ENCODE results near the gene NAA38. TPM values are rescaled to one million over a fixed set of nuclear protein-coding genes. Genes with fewer than 3 reads are reported as not detected.

Gene NAA38
- total RNA-seq, 4 donors from 2014 or later: 24.6 to 180 (median 79.6) TPM

DNA sequence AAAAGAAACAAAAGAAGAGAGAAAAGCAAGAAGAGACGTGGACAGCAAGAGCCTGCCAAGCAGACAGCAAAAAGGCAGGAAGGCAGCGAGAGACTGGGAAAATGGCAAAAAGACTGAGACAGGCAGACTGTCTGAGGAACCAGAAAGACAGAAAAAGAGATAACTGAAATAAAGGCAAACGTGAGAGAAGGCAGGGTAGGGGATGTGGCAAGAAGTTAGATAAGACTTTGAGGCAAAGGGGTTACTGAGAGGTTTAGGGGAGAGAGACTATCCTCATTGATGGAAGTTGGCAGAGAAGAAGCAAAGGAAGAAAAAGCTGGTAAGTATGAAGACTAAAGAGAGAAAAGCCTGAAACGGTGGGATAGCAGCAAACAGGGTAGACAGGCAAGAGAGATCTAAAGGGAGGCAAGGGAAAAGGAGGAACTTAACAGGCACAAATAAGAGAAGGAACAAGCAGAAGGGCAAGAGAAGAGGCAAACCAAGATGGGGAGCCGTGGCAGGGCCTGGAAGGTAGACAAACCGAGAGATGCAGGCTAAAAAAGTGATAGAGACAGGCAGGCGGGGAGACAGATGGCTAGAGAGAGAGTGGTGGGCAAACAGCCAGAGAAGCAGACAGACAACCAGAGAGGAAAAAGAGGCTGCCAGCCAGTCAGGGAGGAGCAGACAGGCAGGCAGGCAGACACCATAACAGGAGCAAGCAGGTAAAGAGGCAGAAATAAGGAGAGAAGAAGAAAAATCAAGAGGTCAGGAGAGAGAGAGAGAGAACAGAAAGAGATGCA, 24.1 kb upstream of the NAA38 start:
- Histone ChIP-seq H3K9me3 (no peaks in the 10 kb centered on the region), H3K27me3 (no peaks in the 10 kb centered on the region), H3K36me3 (no peaks in the 10 kb centered on the region), H3K4me3 (replicated peaks in 1 of 3) (no peak overlapping the region), H3K27ac (no peak overlapping the region), H3K4me1 (peaks cover 11 to 16% of the 10 kb centered on the region in 2 donors)
- intact Hi-C loops (cut with DNase I): no loop called here
- WGBS, 2 donors: 68 to 69% methylated on average over 7 of the region's 7 CpGs
- TF ChIP-seq, protein P1, sequence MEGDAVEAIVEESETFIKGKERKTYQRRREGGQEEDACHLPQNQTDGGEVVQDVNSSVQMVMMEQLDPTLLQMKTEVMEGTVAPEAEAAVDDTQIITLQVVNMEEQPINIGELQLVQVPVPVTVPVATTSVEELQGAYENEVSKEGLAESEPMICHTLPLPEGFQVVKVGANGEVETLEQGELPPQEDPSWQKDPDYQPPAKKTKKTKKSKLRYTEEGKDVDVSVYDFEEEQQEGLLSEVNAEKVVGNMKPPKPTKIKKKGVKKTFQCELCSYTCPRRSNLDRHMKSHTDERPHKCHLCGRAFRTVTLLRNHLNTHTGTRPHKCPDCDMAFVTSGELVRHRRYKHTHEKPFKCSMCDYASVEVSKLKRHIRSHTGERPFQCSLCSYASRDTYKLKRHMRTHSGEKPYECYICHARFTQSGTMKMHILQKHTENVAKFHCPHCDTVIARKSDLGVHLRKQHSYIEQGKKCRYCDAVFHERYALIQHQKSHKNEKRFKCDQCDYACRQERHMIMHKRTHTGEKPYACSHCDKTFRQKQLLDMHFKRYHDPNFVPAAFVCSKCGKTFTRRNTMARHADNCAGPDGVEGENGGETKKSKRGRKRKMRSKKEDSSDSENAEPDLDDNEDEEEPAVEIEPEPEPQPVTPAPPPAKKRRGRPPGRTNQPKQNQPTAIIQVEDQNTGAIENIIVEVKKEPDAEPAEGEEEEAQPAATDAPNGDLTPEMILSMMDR (IDR thresholded peaks at IDR 0.05): no peak
- TF ChIP-seq POLR2A (IDR thresholded peaks at IDR 0.05): no peak
- DNase-seq: no peak

DNA sequence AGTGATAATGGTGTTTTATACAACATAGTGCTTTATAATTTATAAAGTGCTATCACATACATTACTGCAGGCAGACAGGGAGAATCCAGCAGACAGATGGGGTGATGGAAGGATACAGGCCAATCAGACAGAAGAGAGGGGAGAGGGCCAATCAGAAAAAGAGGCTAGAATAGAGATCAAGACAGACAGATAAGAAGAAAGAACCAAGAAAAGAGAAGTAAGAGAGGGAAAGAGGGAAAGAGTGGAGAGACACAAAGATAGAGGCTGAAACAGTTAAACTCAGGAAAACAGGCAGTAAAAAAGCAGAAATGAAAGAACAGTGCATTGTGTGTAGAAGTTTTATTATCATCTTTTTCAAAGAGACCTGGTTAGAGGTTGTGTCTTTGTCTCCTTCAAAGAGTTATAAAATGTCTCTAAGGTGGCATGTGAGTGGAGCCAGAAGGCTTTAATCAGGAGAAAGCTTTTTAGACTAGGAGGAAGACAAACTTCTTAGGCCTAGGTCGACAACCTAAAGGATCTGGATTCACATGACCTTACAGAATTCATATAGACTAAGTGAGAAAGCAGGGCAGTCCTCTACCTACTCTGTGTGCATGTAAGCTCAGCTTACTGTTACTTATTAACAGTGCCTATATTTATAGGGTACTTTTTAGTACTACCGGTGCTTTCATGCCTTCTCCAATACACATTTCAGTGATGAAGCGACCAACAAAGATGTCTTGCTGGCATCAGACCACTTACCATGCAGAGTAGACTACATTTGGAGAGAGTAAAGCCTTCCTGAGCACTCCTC, 22.9 kb upstream of the NAA38 start:
- no peak for DNase-seq
- Histone ChIP-seq H3K9me3 (no peaks in the 10 kb centered on the region), H3K36me3 (no peaks in the 10 kb centered on the region), H3K4me3 (replicated peaks in 1 of 3) (no peak overlapping the region), H3K27me3 (no peaks in the 10 kb centered on the region), H3K27ac (no peak overlapping the region), H3K4me1 (peaks cover 10 to 15% of the 10 kb centered on the region in 2 donors)
- no peak for TF ChIP-seq POLR2A (IDR thresholded peaks at IDR 0.05)
- TF ChIP-seq, protein P1 (IDR thresholded peaks at IDR 0.05): no peak
- WGBS, 2 donors: 76 to 86% methylated on average over 3 of the region's 3 CpGs
- intact Hi-C loops (cut with DNase I): no loop called here

DNA sequence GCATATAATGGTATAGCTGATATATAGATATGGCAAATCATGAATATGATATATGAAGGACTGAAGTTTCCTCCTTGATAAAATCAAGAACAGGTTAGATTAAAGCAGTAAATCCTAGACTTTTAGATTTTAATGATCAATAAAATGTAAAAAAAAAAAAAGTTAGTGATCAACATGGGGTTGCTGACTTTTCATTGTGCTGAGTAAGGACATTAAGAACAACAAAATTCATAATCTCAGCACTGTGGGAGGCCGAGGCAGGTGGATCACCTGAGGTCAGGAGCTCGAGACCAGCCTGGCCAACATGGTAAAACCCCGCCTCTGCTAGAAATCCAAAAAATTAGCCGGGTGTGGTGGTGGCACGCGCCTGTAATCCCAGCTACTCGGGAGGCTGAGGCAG, 20.9 kb upstream of the NAA38 start:
- no peak for DNase-seq
- Histone ChIP-seq H3K4me3 (replicated peaks in 1 of 3) (no peak overlapping the region), H3K4me1 (peaks cover 5 to 10% of the 10 kb centered on the region in 2 donors), H3K27me3 (no peaks in the 10 kb centered on the region), H3K27ac (no peak overlapping the region), H3K9me3 (no peaks in the 10 kb centered on the region), H3K36me3 (no peaks in the 10 kb centered on the region)
- WGBS, 2 donors: 93 to 96% methylated on average over 7 of the region's 7 CpGs
- TF ChIP-seq, protein P1 (IDR thresholded peaks at IDR 0.05): no peak
- intact Hi-C loops (cut with DNase I): no loop called here

DNA sequence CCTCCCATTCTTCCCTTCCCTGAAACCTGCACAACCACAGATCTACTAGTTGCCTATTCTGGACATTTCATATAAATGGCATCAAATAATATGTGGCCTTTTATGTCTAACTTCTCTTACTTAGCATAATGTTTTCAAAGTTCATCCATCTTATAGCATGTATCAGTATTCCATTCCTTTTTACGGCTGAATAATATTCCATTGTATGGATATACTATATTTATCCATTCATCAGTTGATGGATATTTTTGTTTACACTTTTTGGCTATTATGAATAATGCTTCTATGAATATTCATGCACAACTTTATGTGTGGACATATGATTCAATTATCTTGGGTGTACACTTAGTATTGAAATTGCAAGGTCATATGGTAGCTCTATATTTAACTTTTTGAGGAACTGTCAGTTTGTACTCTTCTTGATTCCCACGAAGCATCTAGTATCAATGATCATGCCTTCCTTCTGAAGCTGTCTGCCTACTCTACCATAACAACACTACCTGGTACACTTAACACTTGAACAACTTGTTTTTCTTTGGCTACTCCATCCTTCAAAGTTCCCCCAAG, 18.5 kb upstream of the NAA38 start:
- intact Hi-C loops (cut with DNase I): no loop called here
- DNase-seq: no peak
- Histone ChIP-seq H3K27me3 (no peaks in the 10 kb centered on the region), H3K9me3 (no peaks in the 10 kb centered on the region), H3K27ac (no peak overlapping the region), H3K36me3 (no peaks in the 10 kb centered on the region), H3K4me1 (peaks cover 5 to 6% of the 10 kb centered on the region in 2 donors), H3K4me3 (replicated peaks in 1 of 3) (no peak overlapping the region)
- TF ChIP-seq, protein P1 (IDR thresholded peaks at IDR 0.05): no peak
- TF ChIP-seq POLR2A (IDR thresholded peaks at IDR 0.05): no peak
- WGBS, 2 donors: 63 to 68% methylated on average over 2 of the region's 2 CpGs

Measured in thyroid gland (tissue), 4 donors.